SJCRH30 (cell line): ENCODE data around the gene PELI1. TPM values are rescaled to one million over a fixed set of nuclear protein-coding genes. Genes with fewer than 3 reads are reported as not detected.
"Not testable (repeated sequence)": the region's sequence is repeated elsewhere in the genome, so short reads cannot be mapped to it uniquely, and the experiment has no call there.

Experiments
- DNase-seq, 2 experiments: peaks; one replicate each; pipeline ENCODE4 v3.0.0-alpha.2; 2015 to 2020
- H3K27ac ChIP-seq: fragments of 250-450 bp; sonication (Bioruptor Pico); 2 replicates; pipeline ENCODE4 v1.5.1; 2020; ENCODE audit warnings: mild to moderate bottlenecking, moderate library complexity
- H3K27me3 ChIP-seq: fragments of 250-450 bp; sonication (Bioruptor Pico); 2 replicates; pipeline ENCODE4 v1.5.1; 2020; ENCODE audit warnings: mild to moderate bottlenecking, moderate library complexity
- H3K36me3 ChIP-seq: fragments of 250-450 bp; sonication (Bioruptor Pico); 2 replicates; pipeline ENCODE4 v1.5.1; 2020; ENCODE audit warnings: mild to moderate bottlenecking, moderate library complexity
- H3K4me1 ChIP-seq: fragments of 250-450 bp; sonication (Bioruptor Pico); 2 replicates; pipeline ENCODE4 v1.5.1; 2020; ENCODE audit warnings: mild to moderate bottlenecking, moderate library complexity
- H3K4me3 ChIP-seq: fragments of 250-450 bp; sonication (Bioruptor Pico); 2 replicates; pipeline ENCODE4 v1.5.1; 2020; ENCODE audit warnings: mild to moderate bottlenecking, moderate library complexity
- H3K9me3 ChIP-seq: fragments of 250-450 bp; sonication (Bioruptor Pico); replicated peaks from 2 replicates; pipeline ENCODE4 v1.5.1; 2020; ENCODE audit warnings: mild to moderate bottlenecking, moderate library complexity
- total RNA-seq: library from RNA; depleted of rRNA; stranded (reverse); fragments of >200 nt; shearing (Covaris generic); gene quantifications from 2 replicates; pipeline ENCODE4 v1.2.3, GENCODE V29; 2014

PELI1 gene
- total RNA-seq, 1 experiment from 2014 or later: 48.4 TPM

DNA sequence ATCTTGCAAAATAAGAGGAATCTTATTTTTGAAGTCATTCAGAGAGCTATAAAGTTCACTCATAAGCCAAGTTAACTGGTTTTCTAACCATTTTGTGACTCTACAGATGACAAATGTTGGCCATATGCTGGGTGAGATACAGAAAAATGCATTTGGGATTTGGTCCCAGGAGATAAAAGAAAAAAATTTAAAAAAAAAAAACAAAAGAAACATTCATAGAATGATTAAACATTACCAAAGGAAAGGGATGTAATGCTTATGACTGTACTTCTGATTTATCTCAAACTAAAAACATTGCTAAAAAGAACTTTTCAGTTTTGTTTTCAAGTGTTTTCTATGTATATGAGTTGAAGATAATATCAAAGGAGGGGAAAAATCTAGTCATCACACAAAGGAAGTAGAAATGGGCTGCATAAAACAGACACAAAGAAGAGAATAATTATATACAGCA lies 43.1 kb downstream of the PELI1 start:
- H3K27ac ChIP-seq: no peak overlapping the region
- H3K36me3 ChIP-seq: peaks cover 59% of the 10 kb centered on the region
- no peak overlapping the region for H3K4me3 ChIP-seq
- no peak for DNase-seq
- H3K27me3 ChIP-seq: no peaks in the 10 kb centered on the region
- no peaks in the 10 kb centered on the region; the same call in 1 of the 2 replicates for H3K9me3 ChIP-seq
- no peaks in the 10 kb centered on the region for H3K4me1 ChIP-seq

GRCh38 chr2:64100584-64100983 lies 43.6 kb downstream of the PELI1 start:
- H3K27ac ChIP-seq, DNase-seq, H3K27me3 ChIP-seq, H3K9me3 ChIP-seq, H3K4me3 ChIP-seq, H3K4me1 ChIP-seq: not testable (repeated sequence)
- H3K36me3 ChIP-seq: peaks cover 61% of the 10 kb centered on the region

DNA sequence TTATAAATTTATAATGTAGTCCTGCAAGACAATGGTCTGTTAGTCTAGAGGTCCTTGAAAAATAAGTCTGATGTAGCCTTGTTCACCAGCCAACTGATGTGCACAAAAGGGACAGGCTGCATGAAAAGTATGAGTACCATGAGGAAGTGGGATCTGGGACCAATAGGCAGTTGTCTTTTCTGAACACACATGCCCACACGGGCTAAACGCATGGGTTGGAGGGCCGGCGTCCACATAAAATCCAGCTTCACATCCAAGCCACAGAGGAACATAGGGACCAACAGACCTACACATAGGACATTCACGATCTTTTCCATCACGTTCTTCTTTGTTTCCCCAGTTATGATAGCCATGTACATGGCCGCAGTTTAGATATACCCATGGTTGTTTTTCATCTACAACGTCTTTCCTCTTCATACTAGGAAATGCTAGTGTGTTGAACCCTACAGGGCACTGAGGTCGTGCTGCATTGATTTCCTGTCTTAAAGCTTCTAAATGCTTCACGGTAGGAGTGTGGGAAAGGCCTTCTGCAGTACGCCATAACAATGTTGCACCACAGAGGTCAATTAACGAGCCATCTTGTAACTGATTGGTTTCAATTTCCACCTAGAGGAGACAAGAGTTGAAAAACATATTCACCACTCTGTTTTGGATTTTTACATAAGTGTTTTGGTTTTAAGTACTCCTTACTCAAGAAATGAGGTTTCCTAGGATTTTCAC lies 49.4 kb downstream of the PELI1 start:
- Histone ChIP-seq H3K27me3 (no peaks in the 10 kb centered on the region), H3K4me3 (no peak overlapping the region), H3K36me3 (peaks cover 78% of the 10 kb centered on the region), H3K27ac (no peak overlapping the region), H3K9me3 (no peaks in the 10 kb centered on the region; the same call in 1 of the 2 replicates), H3K4me1 (no peaks in the 10 kb centered on the region)
- no peak for DNase-seq

DNA sequence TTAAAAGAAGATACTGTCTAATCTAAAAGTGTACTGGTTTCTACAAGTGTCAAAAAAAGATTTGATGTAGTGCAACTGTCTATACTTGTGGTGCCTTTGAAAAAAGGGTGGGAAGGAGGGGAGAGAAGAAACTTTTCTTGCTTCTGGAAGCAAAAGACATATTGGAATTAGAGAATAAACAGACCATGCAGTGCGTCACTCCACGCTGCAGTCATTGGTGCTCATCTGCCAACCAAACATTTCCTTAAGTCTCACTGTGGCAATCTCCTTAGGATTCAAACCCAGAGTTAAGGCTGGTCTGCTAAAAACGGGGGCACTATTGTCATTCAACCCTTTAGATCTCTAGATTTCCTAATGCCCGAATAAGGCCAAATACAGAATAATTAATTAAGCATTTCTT lies 50.9 kb downstream of the PELI1 start:
- no peaks in the 10 kb centered on the region for H3K27me3 ChIP-seq
- no peak for DNase-seq
- no peaks in the 10 kb centered on the region; the same call in 1 of the 2 replicates for H3K9me3 ChIP-seq
- H3K27ac ChIP-seq: no peak overlapping the region
- H3K4me1 ChIP-seq: no peaks in the 10 kb centered on the region
- peaks cover 65% of the 10 kb centered on the region for H3K36me3 ChIP-seq
- no peak overlapping the region for H3K4me3 ChIP-seq

DNA sequence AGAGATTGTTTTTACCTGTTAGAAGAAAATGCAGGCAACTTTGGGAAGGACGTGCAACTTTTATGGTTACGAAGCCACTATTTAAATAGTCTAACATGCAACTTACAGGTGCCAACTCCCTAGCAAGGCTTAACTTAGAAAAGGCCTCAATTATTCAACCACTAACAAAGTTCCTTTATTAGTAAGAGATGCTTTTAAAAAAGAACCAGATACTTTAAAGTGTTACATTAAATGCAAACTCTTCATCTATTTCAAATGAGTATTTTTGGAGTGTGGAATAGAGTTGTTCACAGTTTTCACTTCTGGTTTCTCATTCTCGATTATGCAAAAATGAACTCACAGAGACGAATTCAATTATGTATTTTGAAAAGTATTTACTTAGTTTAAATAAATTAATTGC lies 51.7 kb downstream of the PELI1 start:
- H3K27ac ChIP-seq: no peak overlapping the region
- no peak overlapping the region for H3K4me3 ChIP-seq
- peaks cover 57% of the 10 kb centered on the region for H3K36me3 ChIP-seq
- H3K27me3 ChIP-seq: no peaks in the 10 kb centered on the region
- H3K9me3 ChIP-seq: no peaks in the 10 kb centered on the region; the same call in 1 of the 2 replicates
- H3K4me1 ChIP-seq: no peaks in the 10 kb centered on the region
- DNase-seq: no peak

- Histone ChIP-seq H3K9me3 (no peaks in the 10 kb centered on the region), H3K4me3 (no peak overlapping the region), H3K4me1 (peaks cover 7% of the 10 kb centered on the region; the same call in 1 of the 2 replicates), H3K36me3 (peaks cover 35% of the 10 kb centered on the region), H3K27me3 (no peaks in the 10 kb centered on the region), H3K27ac (no peak overlapping the region)
- no peak for DNase-seq
Observed at GRCh38 chr2:64090264-64090663, 54.0 kb downstream of the PELI1 start.

- no peaks in the 10 kb centered on the region for H3K9me3 ChIP-seq
- no peak overlapping the region for H3K4me3 ChIP-seq
- no peak overlapping the region for H3K27ac ChIP-seq
- DNase-seq: no peak
- H3K4me1 ChIP-seq: peaks cover 10% of the 10 kb centered on the region; the same call in 1 of the 2 replicates
- no peaks in the 10 kb centered on the region for H3K27me3 ChIP-seq
- peaks cover 6% of the 10 kb centered on the region for H3K36me3 ChIP-seq
Observed at GRCh38 chr2:64086347-64087082, 57.7 kb downstream of the PELI1 start.

- H3K27me3 ChIP-seq: no peaks in the 10 kb centered on the region
- H3K9me3 ChIP-seq: no peaks in the 10 kb centered on the region
- no peak overlapping the region for H3K4me3 ChIP-seq
Observed at GRCh38 chr2:64085936-64086335, 58.3 kb downstream of the PELI1 start.

GRCh38 chr2:64081046-64081445 lies 63.2 kb downstream of the PELI1 start:
- Histone ChIP-seq H3K9me3 (no peaks in the 10 kb centered on the region), H3K4me1 (peaks cover 6% of the 10 kb centered on the region; the same call in 1 of the 2 replicates), H3K27me3 (no peaks in the 10 kb centered on the region), H3K27ac (no peak overlapping the region), H3K4me3 (no peak overlapping the region), H3K36me3 (no peaks in the 10 kb centered on the region)
- no peak for DNase-seq

More at GRCh38 chr2:64085936-64086335, 58.3 kb downstream of the PELI1 start:
- no peak overlapping the region for H3K27ac ChIP-seq
- H3K36me3 ChIP-seq: peaks cover under 1% of the 10 kb centered on the region; the same call in 1 of the 2 replicates
- H3K4me1 ChIP-seq: peaks cover 10% of the 10 kb centered on the region; the same call in 1 of the 2 replicates
- DNase-seq: peak in 1 of 2 experiments; percentile 25

DNA sequence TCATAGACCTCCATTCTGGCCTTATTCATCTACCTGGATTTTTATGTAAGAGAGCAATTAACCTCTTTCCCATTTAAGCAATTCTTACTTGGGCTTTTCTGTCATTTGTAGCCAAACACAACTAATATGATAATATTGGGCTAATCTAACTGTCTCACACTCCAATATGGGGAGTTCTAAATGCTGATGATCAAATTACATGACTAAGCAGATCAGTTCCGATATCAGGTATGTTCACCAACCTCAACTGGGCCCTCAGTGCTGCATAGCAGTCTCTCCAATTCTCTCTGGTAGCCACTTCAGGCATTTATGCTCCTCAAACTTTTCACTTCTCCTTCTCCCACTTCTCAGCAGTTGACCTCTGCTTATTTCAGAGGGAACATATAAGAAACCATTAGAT lies 64.0 kb downstream of the PELI1 start:
- Histone ChIP-seq H3K4me3 (no peak overlapping the region), H3K27me3 (no peaks in the 10 kb centered on the region), H3K27ac (no peak overlapping the region), H3K9me3 (no peaks in the 10 kb centered on the region), H3K4me1 (0 out of 2 replicates have a peak, but pooled peaks cover 3% of the 10 kb centered on the region), H3K36me3 (no peaks in the 10 kb centered on the region)
- no peak for DNase-seq

DNA sequence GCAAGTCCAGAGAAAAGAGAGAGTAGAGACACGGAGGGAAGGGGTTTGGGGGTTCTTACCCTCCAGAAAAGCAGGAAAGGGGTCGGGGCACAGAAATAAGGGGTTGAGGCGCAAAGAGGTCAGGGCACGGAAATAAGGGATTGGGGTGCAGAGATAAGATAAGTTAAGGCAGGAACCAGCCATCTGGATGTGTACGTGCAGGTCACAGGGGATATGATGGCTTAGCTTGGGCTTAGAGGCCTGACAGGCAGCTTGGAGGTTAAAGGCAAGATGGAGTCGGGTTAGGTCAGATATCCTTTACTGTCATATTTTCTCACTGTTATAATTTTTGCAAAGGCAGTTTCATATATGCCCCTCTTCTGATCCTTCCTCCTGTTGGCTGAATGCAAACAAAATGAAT lies 64.5 kb downstream of the PELI1 start:
- DNase-seq, H3K27me3 ChIP-seq, H3K36me3 ChIP-seq, H3K4me1 ChIP-seq, H3K9me3 ChIP-seq, H3K27ac ChIP-seq, H3K4me3 ChIP-seq: not testable (repeated sequence)

DNA sequence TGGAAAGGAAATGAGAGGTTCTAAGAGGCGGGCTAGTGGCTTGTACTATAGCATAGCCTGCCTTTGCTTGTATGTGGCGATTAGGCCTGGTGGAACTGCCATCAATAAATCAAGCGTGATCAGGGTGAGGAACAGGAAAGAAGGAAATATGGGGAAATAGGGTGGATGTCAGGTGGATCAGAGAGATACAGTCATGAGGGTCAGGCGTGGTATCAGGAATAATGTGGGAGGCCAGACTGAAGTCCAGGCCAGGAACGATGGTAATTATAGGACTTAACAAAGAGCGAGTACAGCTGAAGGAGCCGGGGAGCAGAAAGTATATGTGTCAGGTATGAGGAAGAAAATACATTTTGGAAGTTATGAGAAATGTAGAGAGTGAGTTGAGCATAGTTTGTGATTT lies 67.4 kb downstream of the PELI1 start:
- not testable (repeated sequence) for H3K27ac ChIP-seq, DNase-seq, H3K4me1 ChIP-seq, H3K36me3 ChIP-seq, H3K9me3 ChIP-seq, H3K4me3 ChIP-seq, H3K27me3 ChIP-seq

DNA sequence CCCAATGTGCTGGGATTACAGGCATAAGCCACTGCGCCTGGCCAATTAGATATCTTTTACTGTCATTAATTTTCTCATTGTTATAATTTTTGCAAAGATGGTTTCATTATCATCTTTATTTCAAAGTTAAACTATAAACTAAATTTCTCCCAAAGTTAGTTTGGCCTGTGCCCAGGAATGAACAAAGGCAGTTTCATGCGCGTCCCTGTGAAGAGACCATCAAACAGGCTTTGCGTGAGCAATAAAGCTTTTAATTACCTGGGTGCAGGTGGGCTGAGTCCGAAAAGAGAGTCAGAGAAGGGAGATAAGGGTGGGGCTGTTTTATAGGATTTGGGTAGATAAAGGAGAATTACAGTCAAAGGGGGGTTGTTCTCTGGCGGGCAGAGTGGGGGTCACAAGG lies 69.6 kb downstream of the PELI1 start:
- H3K36me3 ChIP-seq, H3K4me1 ChIP-seq, DNase-seq, H3K4me3 ChIP-seq, H3K27ac ChIP-seq, H3K9me3 ChIP-seq, H3K27me3 ChIP-seq: not testable (repeated sequence)

GRCh38 chr2:64067326-64067725 lies 76.9 kb downstream of the PELI1 start:
- DNase-seq: no peak
- Histone ChIP-seq H3K4me3 (no peak overlapping the region), H3K36me3 (no peaks in the 10 kb centered on the region), H3K4me1 (peaks cover 23% of the 10 kb centered on the region), H3K27me3 (no peaks in the 10 kb centered on the region), H3K27ac (no peak overlapping the region), H3K9me3 (no peaks in the 10 kb centered on the region)

DNA sequence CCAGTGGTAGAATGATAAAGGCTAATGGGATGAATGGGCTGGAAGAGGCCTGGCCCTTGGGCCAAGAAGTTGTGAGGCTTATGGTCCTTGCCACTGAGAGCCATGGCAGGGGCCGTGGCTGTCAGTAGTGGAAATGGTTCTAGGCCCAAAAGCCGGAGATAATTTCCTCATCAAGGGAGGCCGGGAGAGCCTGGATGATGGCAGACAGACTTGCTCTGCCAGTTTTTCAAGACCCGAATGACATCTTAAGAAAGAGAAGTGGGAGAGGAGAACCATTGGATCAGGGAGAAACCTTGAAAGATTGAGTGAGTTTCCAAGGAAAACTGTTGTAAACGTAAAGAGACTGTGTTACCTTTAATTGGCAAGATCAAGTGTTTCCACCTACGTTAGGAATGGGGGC lies 78.7 kb downstream of the PELI1 start:
- Histone ChIP-seq H3K27ac (peak overlapping the region; percentile 100), H3K9me3 (no peaks in the 10 kb centered on the region), H3K4me1 (peaks cover 26% of the 10 kb centered on the region), H3K36me3 (no peaks in the 10 kb centered on the region), H3K27me3 (no peaks in the 10 kb centered on the region), H3K4me3 (no peak overlapping the region)
- DNase-seq: no peak
